Epidermal melanocyte (primary cell): ENCODE results near the gene NFX1.
A peak's percentile ranks its signal among the peaks of the same experiment; 100 is the strongest.
"Not testable (repeated sequence)": the region's sequence is repeated elsewhere in the genome, so short reads cannot be mapped to it uniquely, and the experiment has no call there.

Experiments
- DNase-seq: peaks from one replicate; pipeline ENCODE4 v3.0.0; 2011; ENCODE audit warnings: low spot score; ENCODE audit not compliant: insufficient read length

Gene NFX1

GRCh38 chr9:33386641-33386996, 96.3 kb downstream of the NFX1 start:
- not testable (repeated sequence) for DNase-seq

- not testable (repeated sequence) for DNase-seq
Measured at GRCh38 chr9:33386998-33387397, 96.7 kb downstream of the NFX1 start.

- DNase-seq = no peak
Measured at GRCh38 chr9:33388110-33388994, 98.0 kb downstream of the NFX1 start.

DNA sequence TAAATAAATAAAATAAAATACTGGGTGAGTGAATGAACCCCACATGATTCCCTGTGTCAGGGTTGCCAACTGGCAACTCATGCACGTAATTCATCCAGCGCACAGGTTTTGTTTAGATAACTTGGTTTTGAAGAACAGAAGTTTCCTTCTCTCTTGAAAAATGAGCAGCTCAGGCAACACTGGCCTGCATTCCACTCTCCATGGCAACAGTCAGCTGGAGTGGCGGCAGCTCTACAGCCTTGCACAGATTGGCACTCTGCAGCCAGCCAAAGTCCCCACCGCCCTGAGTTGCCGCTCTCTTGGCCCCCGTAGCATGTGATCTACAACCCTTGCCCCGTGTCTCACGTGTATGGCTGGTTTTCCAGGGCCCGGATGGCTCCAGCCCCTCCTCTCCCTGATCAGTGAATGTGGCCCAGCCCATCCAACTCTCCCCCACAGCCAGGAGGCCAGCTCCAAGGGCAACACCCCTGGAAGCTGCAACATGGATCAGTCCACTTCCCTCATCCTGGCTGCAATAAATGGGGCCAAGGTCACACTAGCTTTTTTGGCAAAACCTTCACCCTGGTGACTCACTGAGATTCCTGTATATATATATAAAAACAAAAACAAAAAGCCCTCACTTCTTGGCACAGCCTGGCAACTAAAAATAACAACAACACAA, 100.9 kb downstream of the NFX1 start:
- peak; percentile 79 for DNase-seq

DNA sequence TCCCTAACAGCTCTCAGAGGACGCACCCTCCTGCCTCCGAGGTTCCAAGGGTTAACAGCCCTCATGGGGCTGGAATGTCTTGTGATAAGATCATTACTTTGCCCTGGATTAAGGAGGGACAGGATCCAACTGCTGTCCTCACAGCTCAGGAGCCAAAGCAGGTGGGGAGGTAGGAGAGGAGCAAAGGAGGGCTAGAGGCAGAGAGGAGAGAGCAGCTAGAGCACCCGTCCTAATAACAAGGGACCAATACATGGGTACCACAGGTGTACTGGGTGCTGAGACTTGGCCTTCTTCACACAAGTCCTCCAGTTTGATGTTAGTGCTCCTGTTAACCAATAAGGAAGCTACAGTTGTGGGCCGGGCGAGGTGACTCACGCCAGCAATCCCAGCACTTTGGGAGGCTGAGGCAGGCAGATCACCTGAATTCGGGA, 102.3 kb downstream of the NFX1 start:
- not testable (repeated sequence) for DNase-seq

DNA sequence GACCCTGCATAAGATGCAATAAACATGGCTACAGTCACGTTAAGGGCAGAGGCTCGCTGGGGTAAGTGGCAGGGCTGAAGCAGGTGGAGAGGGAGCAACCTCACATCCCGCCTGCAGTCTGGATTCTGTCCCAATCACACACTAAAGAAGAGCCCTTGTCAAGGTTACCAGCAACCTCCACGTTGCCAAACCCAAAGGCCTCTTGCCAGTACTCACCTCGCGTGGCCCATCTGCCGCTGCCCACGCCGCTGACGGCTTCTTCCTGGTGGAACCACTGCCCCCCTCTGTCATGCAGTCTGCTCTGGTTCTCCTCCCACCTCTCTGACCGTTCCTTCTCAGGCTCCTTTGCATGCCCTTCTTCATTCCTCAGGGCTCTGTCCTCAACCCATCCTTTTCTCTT, 103.3 kb downstream of the NFX1 start:
- no peak for DNase-seq

GRCh38 chr9:33393986-33394385, 103.7 kb downstream of the NFX1 start:
- DNase-seq = not testable (repeated sequence)

DNA sequence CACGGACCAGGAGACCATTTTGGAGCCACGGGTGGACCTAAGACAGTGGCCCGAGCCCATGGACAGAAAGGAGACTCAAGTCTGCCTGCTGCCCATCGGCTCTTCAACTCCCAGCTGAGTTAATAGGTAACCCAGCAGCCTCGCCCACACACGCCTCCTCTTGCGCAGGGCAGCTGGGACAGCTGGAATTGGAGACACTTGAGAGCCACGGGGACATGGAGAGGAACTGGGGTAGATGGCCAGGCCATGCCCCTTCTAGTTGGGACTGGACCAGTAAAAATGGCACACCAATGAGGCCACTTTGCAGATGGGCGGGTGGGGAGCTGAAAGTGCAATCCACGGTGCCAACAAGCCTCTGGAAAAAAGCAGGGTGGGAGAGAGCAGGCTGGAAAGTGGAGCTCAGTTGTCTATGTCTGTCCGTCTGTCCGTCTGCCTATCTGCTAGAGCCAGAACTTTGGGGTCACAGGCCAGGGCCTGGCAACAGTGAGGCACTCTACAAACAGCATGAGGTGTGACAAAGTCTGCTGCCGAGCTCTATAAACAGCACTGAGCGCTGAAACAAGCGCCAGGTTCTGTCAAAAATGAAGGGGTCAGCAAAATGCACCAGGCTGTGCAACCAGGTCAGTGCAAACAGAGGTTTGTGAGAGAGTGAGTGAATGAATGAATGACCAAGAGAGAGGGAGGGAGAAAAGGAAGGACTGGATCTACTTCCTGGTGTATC, 105.0 kb downstream of the NFX1 start:
- not testable (repeated sequence) for DNase-seq

GRCh38 chr9:33397801-33398200, 107.5 kb downstream of the NFX1 start:
- DNase-seq = not testable (repeated sequence)

DNA sequence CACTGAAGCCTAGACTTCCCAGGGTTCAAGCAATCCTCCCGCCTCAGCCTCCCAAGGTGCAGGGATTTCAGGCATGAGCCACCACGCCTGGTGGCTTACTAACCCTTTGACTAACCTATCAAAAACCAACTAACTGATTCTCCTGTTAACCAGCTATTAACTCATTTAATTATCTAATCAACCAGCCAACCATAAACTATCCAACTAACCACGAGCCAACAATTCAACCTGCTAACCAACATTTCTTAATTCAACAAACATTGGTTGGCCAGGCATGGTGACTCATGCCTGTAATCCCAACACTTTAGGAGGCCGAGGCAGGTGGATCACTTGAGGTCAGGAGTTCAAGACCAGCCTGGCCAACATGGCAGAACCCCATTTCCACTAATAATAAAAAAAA, 108.7 kb downstream of the NFX1 start:
- DNase-seq = not testable (repeated sequence)

DNA sequence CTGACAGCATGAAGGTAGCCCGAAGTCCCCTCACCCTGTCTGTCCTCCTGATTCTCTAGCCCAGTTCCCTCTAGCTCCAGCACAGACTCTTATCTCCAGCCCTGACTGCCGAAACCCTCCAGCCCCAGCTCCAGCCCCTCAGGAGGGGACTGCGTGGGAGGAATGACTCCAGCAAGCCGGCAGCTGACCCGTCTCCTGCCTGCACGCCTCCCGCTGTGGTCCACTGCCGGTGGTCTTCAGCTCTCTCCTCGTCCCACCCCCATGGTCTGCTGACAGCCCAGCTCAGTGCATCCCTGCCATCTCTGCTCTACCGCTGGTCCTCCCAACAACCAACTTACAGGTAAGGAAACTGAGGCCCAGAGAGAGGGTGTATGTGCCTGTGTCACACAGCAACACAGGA, 111.5 kb downstream of the NFX1 start:
- DNase-seq = not testable (repeated sequence)

DNA sequence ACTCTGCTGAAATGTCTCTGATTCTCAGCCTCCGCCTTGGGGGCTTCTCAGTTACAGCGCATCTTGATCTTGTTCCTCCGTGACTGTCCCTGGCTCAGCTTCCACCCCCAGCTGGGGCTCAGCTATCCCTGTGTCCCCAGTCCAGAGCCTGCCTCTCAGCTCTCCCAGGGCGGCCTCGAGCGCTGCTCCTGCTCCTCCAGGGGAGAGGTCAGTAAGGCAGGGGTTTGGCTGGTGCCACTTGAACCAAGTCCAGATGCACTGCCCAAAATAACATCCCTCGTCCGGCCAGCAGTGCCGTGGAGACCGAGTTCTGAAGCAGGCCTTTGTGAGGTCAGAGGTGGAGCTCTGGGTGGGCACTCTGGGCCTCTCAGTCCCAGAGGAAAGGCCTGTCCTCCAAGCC, 112.1 kb downstream of the NFX1 start, which contains the start of gene AQP7:
AQP7 (minus strand) TSS at position 198 of the 400 bp plus-strand sequence. CDS start 1,306 bp downstream, outside the sequence.
- not testable (repeated sequence) for DNase-seq

GRCh38 chr9:33403941-33404787, 113.8 kb downstream of the NFX1 start:
- DNase-seq = no peak

DNA sequence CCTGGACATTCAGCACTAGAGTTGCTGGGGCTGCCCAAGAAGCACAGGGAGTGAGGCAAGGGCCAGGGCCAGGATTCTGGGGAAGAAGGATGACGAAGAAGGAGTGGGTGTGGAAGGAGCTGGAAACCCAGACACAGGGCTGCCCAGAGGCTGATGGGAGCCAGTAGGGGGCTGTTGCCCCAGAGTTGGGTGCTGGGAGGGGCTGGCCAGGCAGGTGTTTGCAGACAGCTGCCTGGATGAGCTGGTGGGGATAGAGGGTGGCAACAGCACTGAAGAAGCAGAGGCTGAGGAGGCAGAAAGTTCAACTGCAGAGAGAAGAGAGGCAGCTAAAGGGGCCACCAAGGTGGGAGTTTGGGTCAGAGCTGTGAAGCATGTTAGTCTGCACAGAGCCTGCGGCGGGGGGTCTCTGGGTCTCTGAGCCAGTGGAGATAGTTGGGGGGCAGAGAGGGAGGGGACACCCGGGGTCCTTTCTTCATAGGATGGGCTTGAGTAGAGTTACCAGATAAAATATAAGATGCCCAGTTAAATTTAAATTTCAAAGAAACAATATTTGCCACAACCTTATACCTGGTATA, 114.6 kb downstream of the NFX1 start:
- DNase-seq = no peak

DNA sequence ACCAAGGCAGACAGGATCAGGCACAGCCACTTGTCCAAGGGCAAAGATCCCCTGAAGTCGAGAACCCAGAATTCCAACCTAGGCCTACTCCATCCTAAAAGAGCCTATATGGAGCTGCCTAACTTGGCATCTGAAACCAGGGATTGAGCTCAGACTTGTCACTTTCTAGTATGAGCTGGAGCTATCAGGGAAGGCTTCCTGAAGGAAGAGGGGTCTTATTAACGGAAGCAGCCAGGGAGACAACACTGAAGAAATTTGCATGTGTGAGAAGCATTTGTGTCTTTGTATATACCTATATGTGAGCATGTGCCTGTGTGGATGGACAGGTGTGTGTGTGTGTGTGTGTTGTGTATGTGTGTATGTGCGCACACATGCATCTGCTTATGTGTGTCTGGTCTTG, 116.7 kb downstream of the NFX1 start:
- DNase-seq = no peak

DNA sequence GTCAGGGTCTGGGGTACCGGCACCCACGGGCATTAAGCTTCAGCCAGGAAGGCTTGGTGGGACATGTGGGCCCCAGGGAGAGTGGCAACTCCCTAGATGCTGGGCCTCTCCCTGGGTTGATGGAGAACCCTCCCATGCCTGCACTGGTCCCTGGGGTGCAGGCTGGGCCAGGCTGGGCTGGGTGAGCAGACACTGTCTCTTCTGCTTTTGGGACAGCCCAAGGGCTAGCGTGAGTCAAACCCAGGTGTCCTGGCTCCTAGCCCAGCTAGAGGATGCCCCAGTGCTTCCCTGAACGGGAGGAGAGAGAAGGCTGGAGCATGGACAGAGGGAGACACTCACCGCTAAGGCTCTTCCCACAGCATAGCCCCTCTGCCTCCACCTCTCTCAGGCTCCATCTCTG, 117.8 kb downstream of the NFX1 start:
- no peak for DNase-seq

GRCh38 chr9:33414268-33414667, 124.0 kb downstream of the NFX1 start:
- no peak for DNase-seq

DNA sequence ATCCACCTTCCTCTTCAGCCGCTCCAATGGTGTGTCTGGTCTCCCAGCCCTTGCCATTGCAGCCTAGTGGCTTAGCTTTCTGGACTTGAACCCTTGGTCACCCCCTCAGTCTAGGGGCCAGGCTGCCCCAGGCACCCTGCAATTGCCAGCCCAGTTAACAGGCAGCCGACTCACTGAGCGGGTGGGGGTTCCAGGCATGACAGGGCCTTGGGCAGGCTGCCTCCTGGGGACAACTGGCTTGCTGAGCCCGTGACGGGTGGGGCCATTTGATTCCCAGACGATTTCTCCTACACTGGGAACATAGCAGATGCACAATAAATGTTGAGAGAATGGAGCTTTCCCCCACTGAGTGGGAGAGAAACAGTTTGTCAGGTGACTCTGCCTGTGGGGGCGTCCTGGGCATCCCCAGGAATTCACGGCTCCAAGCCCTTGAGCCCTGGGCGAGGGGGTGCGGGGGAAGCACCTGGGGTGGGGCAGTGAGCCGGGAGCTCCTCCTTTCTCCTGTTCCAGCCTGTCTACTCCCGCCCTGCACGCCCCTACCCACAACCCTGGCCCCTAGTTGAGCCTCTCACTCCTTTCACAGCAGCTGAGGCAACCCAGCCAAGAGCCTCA, 124.7 kb downstream of the NFX1 start:
- no peak for DNase-seq

DNA sequence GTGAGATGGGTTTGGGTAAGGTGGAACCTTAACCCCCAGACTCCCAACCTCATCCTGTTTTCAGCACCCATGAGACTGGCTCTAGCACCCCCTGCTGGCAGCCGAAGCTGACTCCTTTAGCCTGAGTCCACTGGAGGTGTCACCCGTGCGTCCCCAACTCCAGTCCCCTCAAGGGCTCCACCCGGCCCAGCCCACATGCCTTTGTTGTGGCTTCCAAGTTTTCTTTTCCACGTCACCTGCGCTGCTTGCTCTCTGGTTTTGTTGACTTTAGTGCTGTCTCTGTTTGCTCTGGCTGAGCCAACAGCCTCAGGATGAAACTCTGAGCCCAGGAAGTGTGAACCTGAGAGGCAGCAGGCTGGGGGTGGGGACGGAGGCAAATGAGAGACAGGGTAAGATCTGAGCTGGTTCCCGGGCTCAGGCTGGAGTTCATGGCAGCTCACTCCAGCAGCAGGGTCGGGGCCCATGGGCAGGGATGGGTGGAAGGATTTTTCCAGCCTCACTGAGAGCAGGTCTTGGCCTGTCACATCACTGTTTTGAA, 125.3 kb downstream of the NFX1 start:
- no peak for DNase-seq

DNA sequence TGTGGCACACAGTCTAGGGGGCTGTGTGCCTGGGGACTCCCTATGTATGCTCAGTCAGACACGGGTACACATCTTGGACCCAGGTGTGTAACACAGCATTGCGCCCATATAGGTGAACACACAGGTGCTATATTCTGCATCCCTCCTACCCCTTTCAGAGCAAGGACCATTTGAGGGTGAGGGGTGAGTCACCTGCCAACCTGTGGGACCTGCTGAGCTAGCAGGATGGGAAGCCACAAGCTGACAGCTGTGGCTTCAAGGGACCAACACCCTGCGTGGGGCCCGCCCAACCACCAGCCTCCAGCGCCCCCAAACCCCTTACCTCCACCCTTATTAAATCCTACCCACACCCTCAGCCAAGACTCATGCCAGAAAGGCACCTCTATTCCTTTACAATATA, 126.7 kb downstream of the NFX1 start:
- no peak for DNase-seq
